Cortex of kidney (tissue), 1 donor: Measurements from ENCODE around the gene CREB3L1.

Source experiments
- DNase-seq: peaks from one replicate; lab custom pipeline; 2025; lab: John Stamatoyannopoulos, UW

Gene CREB3L1

GRCh38 chr11:46322759-46323158 lies 45.3 kb downstream of the CREB3L1 start:
- DNase-seq, result no peak

- no peak for DNase-seq
Measured at GRCh38 chr11:46326813-46327416, 49.5 kb downstream of the CREB3L1 start.

GRCh38 chr11:46327829-46328228 lies 50.4 kb downstream of the CREB3L1 start:
- no peak for DNase-seq

GRCh38 chr11:46330154-46330553 lies 52.7 kb downstream of the CREB3L1 start:
- no peak for DNase-seq

- no peak for DNase-seq
Measured at GRCh38 chr11:46330563-46331281, 53.3 kb downstream of the CREB3L1 start.

- DNase-seq, result no peak
Measured at GRCh38 chr11:46331282-46331984, 54.0 kb downstream of the CREB3L1 start.

- no peak for DNase-seq
Measured at GRCh38 chr11:46332093-46332567, 54.7 kb downstream of the CREB3L1 start.

- no peak for DNase-seq
Measured at GRCh38 chr11:46332568-46333393, 55.3 kb downstream of the CREB3L1 start.

- no peak for DNase-seq
Measured at GRCh38 chr11:46333394-46333947, 56.0 kb downstream of the CREB3L1 start.

- DNase-seq, result no peak
Measured at GRCh38 chr11:46334211-46334610, 56.7 kb downstream of the CREB3L1 start.

GRCh38 chr11:46335271-46335670 lies 57.8 kb downstream of the CREB3L1 start:
- DNase-seq, result no peak

GRCh38 chr11:46335890-46336562 lies 58.6 kb downstream of the CREB3L1 start:
- DNase-seq, result no peak

- DNase-seq, result no peak
Measured at GRCh38 chr11:46336563-46337180, 59.2 kb downstream of the CREB3L1 start.

GRCh38 chr11:46337626-46338345 lies 60.3 kb downstream of the CREB3L1 start:
- no peak for DNase-seq

- DNase-seq, result no peak
Measured at GRCh38 chr11:46338636-46338987, 61.1 kb downstream of the CREB3L1 start.

GRCh38 chr11:46338988-46339666 lies 61.7 kb downstream of the CREB3L1 start:
- no peak for DNase-seq

- no peak for DNase-seq
Measured at GRCh38 chr11:46339816-46340215, 62.4 kb downstream of the CREB3L1 start.

- no peak for DNase-seq
Measured at GRCh38 chr11:46341454-46341853, 64.0 kb downstream of the CREB3L1 start.

- no peak for DNase-seq
Measured at GRCh38 chr11:46342239-46342638, 64.8 kb downstream of the CREB3L1 start.

GRCh38 chr11:46343520-46343919 lies 66.1 kb downstream of the CREB3L1 start:
- DNase-seq, result no peak
